T-helper 22 cell (primary cell): ENCODE measurements around the gene CDH13.

Source experiments
- DNase-seq: peaks from one replicate; pipeline ENCODE4 v3.0.0-alpha.2; 2020; ENCODE audit warnings: low read depth

CDH13 gene

GRCh38 chr16:82626791-82627261 is at the start of gene CDH13:
Gene CDH13, plus strand, starts transcription at chr16:82626969.
- DNase-seq: no peak

GRCh38 chr16:82580298-82580890 is 46.4 kb upstream of the CDH13 start:
- DNase-seq: no peak

- no peak for DNase-seq
Measured at GRCh38 chr16:82582975-82583374, 43.8 kb upstream of the CDH13 start.

- DNase-seq: no peak
Measured at GRCh38 chr16:82583422-82583821, 43.3 kb upstream of the CDH13 start.

GRCh38 chr16:82584553-82585152 is 42.1 kb upstream of the CDH13 start:
- no peak for DNase-seq

- no peak for DNase-seq
Measured at GRCh38 chr16:82585675-82586074, 41.1 kb upstream of the CDH13 start.

- DNase-seq: no peak
Measured at GRCh38 chr16:82586130-82586529, 40.6 kb upstream of the CDH13 start.

- DNase-seq: no peak
Measured at GRCh38 chr16:82587289-82587688, 39.5 kb upstream of the CDH13 start.

- DNase-seq: no peak
Measured at GRCh38 chr16:82589407-82589806, 37.4 kb upstream of the CDH13 start.

GRCh38 chr16:82594114-82594513 is 32.7 kb upstream of the CDH13 start:
- no peak for DNase-seq

GRCh38 chr16:82598771-82599170 is 28.0 kb upstream of the CDH13 start:
- DNase-seq: no peak

- no peak for DNase-seq
Measured at GRCh38 chr16:82601989-82602640, 24.7 kb upstream of the CDH13 start.

- DNase-seq: no peak
Measured at GRCh38 chr16:82603784-82604411, 22.9 kb upstream of the CDH13 start.

GRCh38 chr16:82605076-82605475 is 21.7 kb upstream of the CDH13 start:
- DNase-seq: no peak

- no peak for DNase-seq
Measured at GRCh38 chr16:82605863-82606620, 20.7 kb upstream of the CDH13 start.

- DNase-seq: no peak
Measured at GRCh38 chr16:82609140-82609539, 17.6 kb upstream of the CDH13 start.

- no peak for DNase-seq
Measured at GRCh38 chr16:82612263-82612662, 14.5 kb upstream of the CDH13 start.

GRCh38 chr16:82616356-82616755 is 10.4 kb upstream of the CDH13 start:
- no peak for DNase-seq

- DNase-seq: no peak
Measured at GRCh38 chr16:82621781-82622180, 5.0 kb upstream of the CDH13 start.

- DNase-seq: no peak
Measured at GRCh38 chr16:82623241-82623640, 3.5 kb upstream of the CDH13 start.

- DNase-seq: no peak
Measured at GRCh38 chr16:82625066-82625968, 1.5 kb upstream of the CDH13 start.
